Stimulated activated CD8-positive, alpha-beta memory T cell treated with anti-CD3 and anti-CD28 coated beads, Interleukin-15, amount 100 ng/mL, for 24 hours (primary cell): Measurements from ENCODE around the gene FAM193B.
"Not testable (repeated sequence)": the region's sequence is repeated elsewhere in the genome, so short reads cannot be mapped to it uniquely, and the experiment has no call there.

ENCODE experiments used
- DNase-seq: peaks from one replicate; pipeline ENCODE4 v3.0.0-alpha.2; 2020; ENCODE audit warnings: low read depth

The FAM193B gene

GRCh38 chr5:177576169-177576568 is 21.8 kb upstream of the FAM193B start:
- no peak for DNase-seq

- no peak for DNase-seq
Measured at GRCh38 chr5:177575488-177575887, 21.1 kb upstream of the FAM193B start.

- DNase-seq = no peak
Measured at GRCh38 chr5:177569894-177570293, 15.5 kb upstream of the FAM193B start.

GRCh38 chr5:177568326-177568725 is 14.0 kb upstream of the FAM193B start:
- no peak for DNase-seq

- DNase-seq = no peak
Measured at GRCh38 chr5:177565046-177565445, 10.7 kb upstream of the FAM193B start.

GRCh38 chr5:177559446-177559941 is 5.1 kb upstream of the FAM193B start:
- not testable (repeated sequence) for DNase-seq

- no peak for DNase-seq
Measured at GRCh38 chr5:177557796-177558195, 3.4 kb upstream of the FAM193B start.

- DNase-seq = no peak
Measured at GRCh38 chr5:177557041-177557647, 2.8 kb upstream of the FAM193B start.

- no peak for DNase-seq
Measured at GRCh38 chr5:177555665-177556064, 1.3 kb upstream of the FAM193B start.

- no peak for DNase-seq
Measured at GRCh38 chr5:177555228-177555627, 865 bp upstream of the FAM193B start.

- DNase-seq = peak; percentile 22
Measured at GRCh38 chr5:177553671-177554429, 513 bp downstream of the FAM193B start.

- no peak for DNase-seq
Measured at GRCh38 chr5:177552839-177553455, 1.4 kb downstream of the FAM193B start.

- DNase-seq = no peak
Measured at GRCh38 chr5:177550122-177550521, 4.2 kb downstream of the FAM193B start.

GRCh38 chr5:177548495-177548894 is 5.9 kb downstream of the FAM193B start:
- DNase-seq = no peak

GRCh38 chr5:177547736-177548135 is 6.6 kb downstream of the FAM193B start:
- DNase-seq = no peak

- no peak for DNase-seq
Measured at GRCh38 chr5:177546258-177546741, 8.1 kb downstream of the FAM193B start.

GRCh38 chr5:177545487-177546257 is 8.7 kb downstream of the FAM193B start:
- no peak for DNase-seq

- no peak for DNase-seq
Measured at GRCh38 chr5:177542816-177543465, 11.4 kb downstream of the FAM193B start.

GRCh38 chr5:177540438-177540837 is 13.9 kb downstream of the FAM193B start:
- DNase-seq = no peak

GRCh38 chr5:177539411-177539810 is 15.0 kb downstream of the FAM193B start:
- DNase-seq = no peak

- DNase-seq = no peak
Measured at GRCh38 chr5:177538876-177539275, 15.5 kb downstream of the FAM193B start.
